CD4-positive, alpha-beta T cell treated with Interleukin-12 subunit alpha and Interleukin-12 subunit beta, for 1 hour (primary cell): ENCODE data around the gene CNTNAP2.

Experiments
- DNase-seq: peaks from one replicate; pipeline ENCODE4 v3.0.0-alpha.2; 2020

Gene CNTNAP2

GRCh38 chr7:147810269-147810668, 1693.7 kb downstream of the CNTNAP2 start:
- no peak for DNase-seq

- DNase-seq: no peak
Observed at GRCh38 chr7:147811923-147812322, 1695.3 kb downstream of the CNTNAP2 start.

- DNase-seq: no peak
Observed at GRCh38 chr7:147813316-147813715, 1696.7 kb downstream of the CNTNAP2 start.

GRCh38 chr7:147818317-147818716, 1701.7 kb downstream of the CNTNAP2 start:
- no peak for DNase-seq

- DNase-seq: no peak
Observed at GRCh38 chr7:147824671-147825070, 1708.1 kb downstream of the CNTNAP2 start.

GRCh38 chr7:147829016-147829415, 1712.4 kb downstream of the CNTNAP2 start:
- DNase-seq: no peak

GRCh38 chr7:147833557-147833956, 1717.0 kb downstream of the CNTNAP2 start:
- no peak for DNase-seq

- DNase-seq: no peak
Observed at GRCh38 chr7:147833970-147834369, 1717.4 kb downstream of the CNTNAP2 start.

- no peak for DNase-seq
Observed at GRCh38 chr7:147852833-147853232, 1736.2 kb downstream of the CNTNAP2 start.

- DNase-seq: no peak
Observed at GRCh38 chr7:147857152-147858140, 1740.8 kb downstream of the CNTNAP2 start.

- no peak for DNase-seq
Observed at GRCh38 chr7:147858421-147858820, 1741.8 kb downstream of the CNTNAP2 start.

GRCh38 chr7:147859033-147859432, 1742.4 kb downstream of the CNTNAP2 start:
- no peak for DNase-seq

- no peak for DNase-seq
Observed at GRCh38 chr7:147859486-147859885, 1742.9 kb downstream of the CNTNAP2 start.

GRCh38 chr7:147861058-147861716, 1744.6 kb downstream of the CNTNAP2 start:
- DNase-seq: no peak

GRCh38 chr7:147861945-147862344, 1745.3 kb downstream of the CNTNAP2 start:
- DNase-seq: no peak

GRCh38 chr7:147869456-147869855, 1752.9 kb downstream of the CNTNAP2 start:
- DNase-seq: no peak

- DNase-seq: no peak
Observed at GRCh38 chr7:147878912-147879661, 1762.5 kb downstream of the CNTNAP2 start.

- no peak for DNase-seq
Observed at GRCh38 chr7:147885869-147886268, 1769.3 kb downstream of the CNTNAP2 start.

- DNase-seq: no peak
Observed at GRCh38 chr7:147894271-147894670, 1777.7 kb downstream of the CNTNAP2 start.

GRCh38 chr7:147896121-147896520, 1779.5 kb downstream of the CNTNAP2 start:
- no peak for DNase-seq

GRCh38 chr7:147903536-147904218, 1787.1 kb downstream of the CNTNAP2 start:
- no peak for DNase-seq

GRCh38 chr7:147904219-147904576, 1787.6 kb downstream of the CNTNAP2 start:
- DNase-seq: no peak
